ENCODE data around the gene LRP5.

LRP5 gene

GRCh38 chr11:68369756-68370155 is 57.4 kb downstream of the LRP5 start:
- no peak overlapping the region for H3K4me3 ChIP-seq (ENCODE audit: low read depth, low read length)
- TF ChIP-seq CTCF (IDR thresholded peaks at IDR 0.05; ENCODE audit: low read depth, low read length), result no peak

- no peak overlapping the region for H3K4me3 ChIP-seq (ENCODE audit: low read depth, low read length)
- no peak for TF ChIP-seq CTCF (IDR thresholded peaks at IDR 0.05; ENCODE audit: low read depth, low read length)
Measured at GRCh38 chr11:68370211-68371111, 58.1 kb downstream of the LRP5 start.

GRCh38 chr11:68371171-68372041 is 59.0 kb downstream of the LRP5 start:
- no peak for TF ChIP-seq CTCF (IDR thresholded peaks at IDR 0.05; ENCODE audit: low read depth, low read length)
- H3K4me3 ChIP-seq (ENCODE audit: low read depth, low read length), result no peak overlapping the region

- H3K4me3 ChIP-seq (ENCODE audit: low read depth, low read length), result no peak overlapping the region
- no peak for TF ChIP-seq CTCF (IDR thresholded peaks at IDR 0.05; ENCODE audit: low read depth, low read length)
Measured at GRCh38 chr11:68372114-68372513, 59.7 kb downstream of the LRP5 start.

GRCh38 chr11:68372625-68373024 is 60.2 kb downstream of the LRP5 start:
- H3K4me3 ChIP-seq (ENCODE audit: low read depth, low read length), result no peak overlapping the region
- no peak for TF ChIP-seq CTCF (IDR thresholded peaks at IDR 0.05; ENCODE audit: low read depth, low read length)

GRCh38 chr11:68373189-68373814 is 60.9 kb downstream of the LRP5 start:
- no peak overlapping the region for H3K4me3 ChIP-seq (ENCODE audit: low read depth, low read length)
- TF ChIP-seq CTCF (IDR thresholded peaks at IDR 0.05; ENCODE audit: low read depth, low read length), result no peak

Data from WI38 (cell line).